Stimulated activated CD4-positive, alpha-beta T cell treated with anti-CD3 and anti-CD28 coated beads, Interleukin-15, amount 100 ng/mL, for 1 hour (primary cell): ENCODE data around the gene ADM2.
"Not testable (repeated sequence)": the region's sequence is repeated elsewhere in the genome, so short reads cannot be mapped to it uniquely, and the experiment has no call there.

ENCODE experiments used
- DNase-seq, 2 donors: peaks; one replicate each; pipeline ENCODE4 v3.0.0-alpha.2; 2020; ENCODE audit warnings: low read depth in 1 of 2, low spot score in 1 of 2

ADM2 gene, protein sequence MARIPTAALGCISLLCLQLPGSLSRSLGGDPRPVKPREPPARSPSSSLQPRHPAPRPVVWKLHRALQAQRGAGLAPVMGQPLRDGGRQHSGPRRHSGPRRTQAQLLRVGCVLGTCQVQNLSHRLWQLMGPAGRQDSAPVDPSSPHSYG

DNA sequence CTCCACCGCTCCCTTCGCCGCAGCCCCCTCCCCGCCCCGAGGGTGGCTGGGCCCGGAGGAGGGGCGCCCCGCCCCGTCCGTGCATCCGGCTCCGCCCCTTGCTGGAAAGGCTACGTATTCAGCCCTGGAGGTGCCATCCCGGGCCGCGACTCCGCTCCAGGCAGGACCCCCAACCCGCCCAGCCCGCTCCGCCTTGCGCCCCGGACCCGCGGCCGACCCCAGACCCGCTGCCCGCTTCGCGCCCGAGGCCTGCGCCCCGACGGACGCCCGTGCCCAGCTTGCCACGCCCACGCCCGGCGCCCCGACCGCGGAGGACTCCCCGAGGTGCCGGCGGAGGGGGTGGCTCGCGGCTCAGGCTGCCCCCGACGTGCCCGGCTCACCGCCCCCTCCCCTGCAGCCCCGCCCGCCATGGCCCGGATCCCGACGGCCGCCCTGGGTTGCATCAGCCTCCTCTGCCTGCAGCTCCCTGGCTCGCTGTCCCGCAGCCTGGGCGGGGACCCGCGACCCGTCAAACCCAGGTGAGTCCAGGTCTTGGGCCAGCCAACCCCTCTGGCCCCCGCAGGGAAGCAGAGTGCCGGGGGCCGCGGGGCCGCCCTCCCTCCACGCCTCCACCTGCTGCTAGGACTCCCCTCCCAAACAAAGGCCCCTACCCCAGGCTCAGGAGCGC lies at the start of gene ADM2:
TSS of gene ADM2 (plus strand) at position 104 of the 667 bp plus-strand sequence. CDS start at position 409, 305 bp downstream.
- peak; percentile 50 to 60 for DNase-seq

GRCh38 chr22:50432131-50432876 lies 49.0 kb upstream of the ADM2 start:
- DNase-seq, result no peak

DNA sequence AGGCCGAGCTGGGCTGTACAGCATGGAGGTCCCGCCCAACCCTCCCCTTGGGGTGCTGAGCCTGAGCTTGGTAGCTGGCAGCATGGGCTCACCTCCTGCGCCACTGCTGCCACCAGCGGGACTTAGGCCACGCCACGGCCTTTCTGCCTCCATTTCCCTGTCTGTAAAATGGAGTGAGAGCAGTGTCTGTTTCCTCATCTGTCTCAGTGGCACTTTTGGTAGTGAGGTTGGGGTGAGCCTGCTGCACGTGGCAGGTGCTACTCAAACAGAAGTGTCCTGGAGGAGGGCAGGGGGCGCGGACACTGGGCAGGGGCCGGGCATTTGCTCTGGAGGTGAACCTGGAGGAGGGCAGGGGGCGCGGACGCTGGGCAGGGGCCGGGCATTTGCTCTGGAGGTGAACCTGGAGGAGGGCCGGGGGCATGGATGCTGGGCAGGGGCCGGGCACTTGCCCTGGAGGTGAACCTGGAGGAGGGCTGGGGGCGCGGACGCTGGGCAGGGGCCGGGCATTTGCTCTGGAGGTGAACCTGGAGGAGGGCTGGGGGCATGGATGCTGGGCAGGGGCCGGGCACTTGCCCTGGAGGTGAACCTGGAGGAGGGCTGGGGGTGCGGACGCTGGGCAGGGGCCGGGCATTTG lies 48.3 kb upstream of the ADM2 start:
- not testable (repeated sequence) for DNase-seq

DNA sequence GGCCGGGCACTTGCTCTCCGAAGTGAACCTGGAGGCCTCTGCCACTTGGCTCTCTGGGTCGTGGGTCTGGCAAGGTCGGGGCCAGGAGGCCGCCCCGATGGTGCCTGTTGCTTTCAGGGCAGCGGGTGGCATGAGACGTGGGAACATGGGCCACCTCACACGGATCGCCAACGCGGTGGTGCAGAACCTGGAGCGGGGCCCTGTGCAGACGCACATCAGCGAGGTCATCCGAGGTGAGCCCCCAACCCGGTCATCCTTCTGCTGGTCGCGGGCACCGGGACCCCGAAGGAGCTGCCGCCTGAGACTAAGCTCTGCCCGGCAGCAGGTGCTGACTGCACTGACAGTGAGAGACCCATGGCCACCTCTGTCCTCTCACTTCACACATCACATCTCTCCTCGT lies 46.5 kb upstream of the ADM2 start:
- no peak for DNase-seq

DNA sequence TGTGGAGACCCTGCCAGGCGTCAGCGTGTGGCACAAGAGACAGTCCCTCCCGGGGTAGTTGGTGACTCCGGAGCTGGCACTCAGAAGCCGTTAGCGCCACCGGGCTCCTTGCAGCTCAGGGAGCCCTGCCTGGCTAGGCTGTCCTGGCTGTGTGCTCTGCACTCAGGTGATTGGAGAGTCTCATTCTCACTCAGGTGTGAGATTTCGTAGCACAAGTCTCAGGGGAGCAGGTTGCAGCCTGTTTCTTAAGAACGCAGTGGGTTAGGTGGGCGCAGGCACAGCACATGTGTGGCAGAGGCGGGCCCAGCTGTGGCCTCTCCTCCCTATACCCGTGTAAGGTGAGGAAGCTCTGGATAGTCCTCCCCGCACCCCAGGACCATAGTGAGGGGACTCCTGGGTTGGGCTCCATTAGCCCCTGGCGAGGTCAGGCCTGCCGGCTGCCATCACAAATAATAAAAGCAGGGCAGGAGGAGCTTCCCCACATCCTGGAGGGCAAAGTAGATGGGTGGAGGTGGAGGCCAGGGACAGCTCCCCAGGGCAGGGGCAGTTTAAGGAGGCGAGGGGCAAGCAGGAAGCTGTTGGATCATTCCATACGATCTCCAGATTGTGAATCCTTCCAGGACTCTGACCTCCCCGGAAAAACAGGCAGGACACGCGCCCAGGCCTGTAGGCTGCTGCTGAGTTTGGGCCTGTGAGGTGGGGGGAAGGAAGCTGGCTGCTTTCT lies 45.9 kb upstream of the ADM2 start:
- no peak for DNase-seq

- no peak for DNase-seq
Measured at GRCh38 chr22:50436015-50436830, 45.1 kb upstream of the ADM2 start.

- no peak for DNase-seq
Measured at GRCh38 chr22:50436841-50437341, 44.5 kb upstream of the ADM2 start.

- no peak for DNase-seq
Measured at GRCh38 chr22:50437511-50438304, 43.6 kb upstream of the ADM2 start.

GRCh38 chr22:50438305-50439275 lies 42.8 kb upstream of the ADM2 start:
- DNase-seq, result no peak

- no peak for DNase-seq
Measured at GRCh38 chr22:50439314-50439870, 42.0 kb upstream of the ADM2 start.

GRCh38 chr22:50439871-50440331 lies 41.4 kb upstream of the ADM2 start:
- no peak for DNase-seq

DNA sequence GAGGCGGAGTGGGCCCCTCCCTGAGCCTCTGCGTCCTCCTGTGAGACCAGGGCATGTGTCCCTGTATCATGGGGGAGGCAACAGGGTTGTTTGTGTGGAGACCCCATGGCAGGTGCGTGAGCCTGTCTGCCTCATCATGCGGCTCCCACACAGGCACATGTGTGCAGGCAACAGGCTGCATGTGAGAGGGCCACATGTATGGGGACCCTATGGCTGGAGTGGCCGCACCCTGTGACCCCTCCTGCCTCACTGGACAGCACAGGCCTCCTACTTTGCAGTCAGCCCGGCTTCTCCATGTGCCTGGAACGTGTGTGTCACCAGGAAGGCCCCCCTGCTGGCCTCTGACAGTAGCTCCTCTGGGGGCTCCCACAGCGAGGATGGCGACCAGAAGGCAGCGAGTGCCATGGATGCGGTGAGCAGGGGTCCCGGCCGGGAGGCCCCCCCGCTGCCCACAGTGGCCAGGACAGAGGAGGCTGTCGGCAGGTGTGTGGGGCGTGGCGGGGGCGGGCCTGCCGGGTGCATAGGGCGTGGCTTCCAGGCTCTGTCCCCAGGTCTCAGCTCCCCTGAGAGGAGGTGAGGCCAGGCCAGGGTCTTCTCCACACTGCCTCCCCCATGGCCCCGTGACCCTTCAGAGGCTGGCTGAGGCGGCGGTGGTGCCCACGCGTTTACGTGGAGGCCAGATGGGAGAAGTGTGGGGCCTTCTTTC lies 40.6 kb upstream of the ADM2 start:
- no peak for DNase-seq

DNA sequence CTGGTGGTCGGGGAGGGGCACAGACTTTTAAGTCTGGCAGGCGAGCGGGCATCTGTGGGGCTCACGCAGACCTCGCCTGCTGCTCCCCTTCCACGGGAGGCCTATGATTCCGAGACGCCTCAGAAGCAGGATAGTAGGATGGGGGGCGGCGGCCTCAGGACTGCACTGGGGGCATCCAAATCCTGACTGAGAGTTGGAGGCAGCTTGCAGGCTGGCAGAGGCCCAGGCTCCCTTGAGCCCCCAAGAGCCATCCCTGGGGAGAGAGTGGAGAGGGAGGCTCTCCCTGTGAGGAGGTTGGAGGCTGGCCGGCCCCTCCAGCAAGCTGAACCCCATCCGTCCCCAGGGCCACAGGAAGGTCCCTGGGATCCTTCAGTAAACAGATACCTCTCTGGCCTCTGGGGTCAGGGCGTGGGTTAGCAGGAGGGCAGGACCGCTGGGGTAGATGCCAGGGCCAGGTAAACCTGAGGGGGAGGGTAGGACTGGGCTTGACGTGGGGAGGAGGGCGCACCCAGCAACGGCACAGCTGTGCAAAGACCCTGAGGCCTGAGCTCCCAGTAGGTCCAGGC lies 39.8 kb upstream of the ADM2 start:
- no peak for DNase-seq

DNA sequence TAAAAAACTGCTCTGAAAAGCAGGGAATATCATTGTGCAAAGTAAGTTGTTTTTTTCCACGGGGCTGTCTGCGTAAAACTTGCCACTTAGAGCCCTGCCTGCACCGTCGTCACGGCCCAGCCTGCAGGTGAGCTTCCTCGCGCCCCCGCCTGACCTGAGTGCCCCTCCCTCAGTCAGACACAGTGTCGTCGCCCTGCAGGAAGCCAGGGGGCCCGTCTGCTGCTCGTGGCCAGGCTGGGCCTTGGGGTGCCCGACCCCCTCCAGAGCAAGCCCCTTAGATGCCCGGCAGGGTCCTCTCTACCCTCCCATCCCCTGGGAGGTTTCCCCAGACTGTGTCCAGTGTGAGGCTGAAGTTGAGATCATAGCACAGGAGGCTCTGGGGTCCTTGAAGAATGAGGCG lies 38.1 kb upstream of the ADM2 start:
- no peak for DNase-seq

DNA sequence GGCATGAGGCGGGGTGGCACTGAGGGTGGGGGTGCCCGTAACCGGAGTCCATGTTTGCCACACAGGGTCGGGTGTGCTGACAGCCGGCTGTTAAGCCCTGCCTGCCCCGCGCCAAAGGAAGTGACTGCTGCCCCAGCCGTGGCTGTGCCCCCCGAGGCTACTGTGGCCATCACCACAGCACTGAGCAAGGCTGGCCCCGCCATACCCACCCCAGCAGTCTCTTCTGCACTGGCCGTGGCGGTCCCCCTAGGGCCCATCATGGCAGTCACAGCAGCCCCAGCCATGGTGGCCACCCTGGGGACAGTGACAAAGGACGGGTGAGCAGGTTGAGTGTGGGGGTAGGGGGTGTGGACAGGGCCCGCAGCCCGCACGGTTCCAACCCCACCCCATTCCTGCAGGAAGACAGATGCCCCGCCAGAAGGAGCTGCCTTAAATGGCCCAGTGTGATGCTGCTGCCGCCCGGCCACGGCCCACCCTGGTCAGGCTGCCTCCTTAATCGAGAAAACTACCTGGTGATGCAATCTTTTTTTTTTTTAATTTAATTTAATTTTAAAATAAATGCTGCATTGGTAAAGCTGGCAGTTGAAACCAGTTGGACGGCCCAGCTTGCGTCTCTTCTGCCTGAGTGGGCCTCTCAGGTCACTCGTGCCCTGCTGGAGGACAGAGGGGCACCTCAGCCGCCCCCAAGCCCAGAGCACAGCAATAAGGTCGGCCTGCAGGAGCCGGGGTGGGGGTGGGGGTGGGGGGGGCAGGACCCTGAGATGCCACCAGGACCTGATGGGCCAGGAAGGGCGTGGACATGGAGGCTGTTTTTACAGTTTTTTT lies 37.3 kb upstream of the ADM2 start:
- no peak for DNase-seq

DNA sequence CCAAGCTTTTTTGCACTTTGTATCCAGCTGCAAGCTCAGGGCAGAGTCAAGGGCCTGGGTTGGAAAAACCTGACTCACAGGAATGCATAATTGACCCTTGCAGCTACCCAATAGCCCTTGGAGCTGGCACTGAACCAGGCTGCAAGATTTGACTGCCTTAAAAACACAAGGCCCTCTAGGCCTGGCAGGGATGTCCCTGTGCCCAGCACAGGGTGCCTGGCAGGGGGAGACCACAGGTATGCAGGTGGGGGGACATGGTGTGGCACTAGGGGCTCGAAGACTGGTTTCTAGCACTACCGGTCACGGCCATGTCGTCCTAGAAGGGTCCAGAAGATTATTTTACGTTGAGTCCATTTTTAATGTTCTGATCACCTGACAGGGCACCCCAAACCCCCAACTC lies 36.7 kb upstream of the ADM2 start:
- no peak for DNase-seq
